ENCODE results near the gene OR6X1. TPM values are rescaled to one million over a fixed set of nuclear protein-coding genes. Genes with fewer than 3 reads are reported as not detected.
A peak's percentile ranks its signal among the peaks of the same experiment; 100 is the strongest.

The OR6X1 gene
- total and polyA plus RNA-seq, 2 of the 8 experiments (the other 6 are each of a cell fraction or from before 2014, with no cell fraction given), result not detected

DNA sequence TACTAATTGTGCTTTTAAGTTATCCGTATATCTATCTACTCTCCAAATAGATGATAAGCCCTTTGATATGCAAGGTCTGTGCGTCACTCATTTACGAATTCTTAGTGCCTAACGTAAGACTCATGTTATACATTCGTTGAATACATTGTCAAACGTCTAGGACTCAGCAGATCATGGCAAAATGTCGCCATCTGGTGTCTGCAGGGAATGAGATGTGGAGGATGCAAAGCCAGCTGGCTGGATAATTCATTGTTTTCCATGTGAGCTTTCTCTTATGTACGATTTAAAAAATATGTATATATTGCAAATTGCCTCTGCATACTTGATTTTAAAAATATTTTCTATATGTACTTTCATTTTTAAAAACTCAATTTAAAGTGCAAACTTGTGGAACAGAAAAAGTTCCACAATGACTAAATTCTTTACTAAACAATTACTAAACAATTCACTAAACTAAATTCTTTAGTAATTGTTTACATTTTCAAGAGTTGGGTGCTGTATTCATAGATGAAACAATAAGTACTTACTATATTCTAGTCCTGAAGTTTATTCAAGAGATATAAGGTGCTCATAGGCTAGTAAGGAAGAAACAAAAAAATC is 46.6 kb downstream of the OR6X1 start:
- POLR2A ChIA-PET (ENCODE audit: partially characterized antibody), result interaction anchor here (0.8 to 1.3 kb wide), 2 partner anchors 66 to 1821 kb away, joined by 3 read pairs; no protein-coding TSS in a partner anchor

More for the DNA sequence above, 46.6 kb downstream of the OR6X1 start:
- Histone ChIP-seq H3K79me1 (ENCODE audit: low read depth, low read length) (no peaks in the 10 kb centered on the region), H2BK12ac (ENCODE audit: low read depth, low read length) (no peak overlapping the region), H3K14ac (ENCODE audit: insufficient read length) (no peak overlapping the region), H3K18ac (ENCODE audit: extremely low read depth, low read length) (no peak overlapping the region), H3K36me3 (ENCODE audit: control insufficient read depth in 2 of 4, insufficient read depth in 4 of 4, low read length in 3 of 4) (no peaks in the 10 kb centered on the region), H3K4me2 (ENCODE audit: insufficient read depth in 1 of 2, low read depth in 2 of 2, low read length in 2 of 2) (no peak overlapping the region), H3K27ac (ENCODE audit: low read depth, low read length) (no peak overlapping the region), H4K8ac (ENCODE audit: extremely low read depth, insufficient read depth, low read length) (no peak overlapping the region), H3K27me3 (replicated peaks in 1 of 4; ENCODE audit: control insufficient read depth in 3 of 4, extremely low read depth in 1 of 4, insufficient read depth in 3 of 4, low read length in 3 of 4) (no peaks in the 10 kb centered on the region), H3K23ac (ENCODE audit: insufficient read length) (no peak overlapping the region), H3K79me2 (ENCODE audit: control insufficient read depth in 1 of 2, insufficient read depth in 2 of 2, low read length in 2 of 2) (no peaks in the 10 kb centered on the region), H4K5ac (ENCODE audit: insufficient read length, low read depth, low read length) (no peak overlapping the region), H2AFZ (ENCODE audit: low read length) (no peak overlapping the region), H2BK15ac (ENCODE audit: low read length) (no peak overlapping the region), H2BK120ac (replicated peaks; ENCODE audit: low read depth, low read length) (no peak overlapping the region), H3K23me2 (ENCODE audit: low read depth, low read length) (no peaks in the 10 kb centered on the region), H4K20me1 (replicated peaks in 1 of 2; ENCODE audit: control insufficient read depth in 1 of 2, insufficient read depth in 2 of 2, low read length in 2 of 2) (no peaks in the 10 kb centered on the region), H3K9ac (replicated peaks in 1 of 4; ENCODE audit: extremely low read depth in 1 of 4, low read depth in 3 of 4, low read length in 3 of 4) (no peak overlapping the region), H3K9me3 (ENCODE audit: insufficient read depth in 2 of 2, low read depth in 1 of 2, low read length in 1 of 2) (no peaks in the 10 kb centered on the region), H2BK5ac (ENCODE audit: low read depth, low read length) (no peak overlapping the region), H3K4me1 (replicated peaks in 1 of 4; ENCODE audit: control insufficient read depth in 3 of 4, insufficient read depth in 4 of 4, low read length in 3 of 4) (peaks cover 0 to 4% (median 0%) of the 10 kb centered on the region in 4 experiments; a peak in 2 of 7 replicates), H2AK5ac (ENCODE audit: low read depth, low read length) (no peak overlapping the region), H2BK20ac (ENCODE audit: low read length) (no peak overlapping the region), H4K91ac (replicated peaks; ENCODE audit: insufficient read length, low read length) (no peak overlapping the region), H3K4me3 (ENCODE audit: extremely low read depth in 1 of 4, insufficient read depth in 2 of 4, low read depth in 3 of 4, low read length in 4 of 4) (no peak overlapping the region), H3K4ac (replicated peaks; ENCODE audit: insufficient read length, low read depth, low read length) (no peak overlapping the region), H3K56ac (replicated peaks; ENCODE audit: insufficient read length, low read depth, low read length) (no peak overlapping the region)
- WGBS, 2 experiments (ENCODE audit: extremely low coverage in 1 of 2, insufficient coverage in 1 of 2, insufficient read length in 1 of 2, insufficient replicate concordance in 2 of 2, low coverage in 1 of 2, low lambda C conversion rate in 2 of 2, missing lambda C conversion rate in 1 of 2), result 23% methylated on average over 8 of the region's 8 CpGs; no CpG with 5 or more reads in 1 of the 2 experiments
- CTCF ChIA-PET (ENCODE audit: partially characterized antibody), result interaction anchor here (0.6 to 11.6 kb wide), 38 partner anchors 8 to 623 kb away, joined by 3 to 301 read pairs (median 4); partner anchors contain the start of gene SCN3B
- TF ChIP-seq BRCA1 (IDR thresholded peaks at IDR 0.05; ENCODE audit: low read depth, low read length), result no peak
- TF ChIP-seq KDM4A (IDR thresholded peaks at IDR 0.05; ENCODE audit: low read depth, low read length, severe bottlenecking), result no peak
- no peak for TF ChIP-seq TEAD4 (IDR thresholded peaks at IDR 0.05; ENCODE audit: low read depth, low read length)
- TF ChIP-seq, protein P1, sequence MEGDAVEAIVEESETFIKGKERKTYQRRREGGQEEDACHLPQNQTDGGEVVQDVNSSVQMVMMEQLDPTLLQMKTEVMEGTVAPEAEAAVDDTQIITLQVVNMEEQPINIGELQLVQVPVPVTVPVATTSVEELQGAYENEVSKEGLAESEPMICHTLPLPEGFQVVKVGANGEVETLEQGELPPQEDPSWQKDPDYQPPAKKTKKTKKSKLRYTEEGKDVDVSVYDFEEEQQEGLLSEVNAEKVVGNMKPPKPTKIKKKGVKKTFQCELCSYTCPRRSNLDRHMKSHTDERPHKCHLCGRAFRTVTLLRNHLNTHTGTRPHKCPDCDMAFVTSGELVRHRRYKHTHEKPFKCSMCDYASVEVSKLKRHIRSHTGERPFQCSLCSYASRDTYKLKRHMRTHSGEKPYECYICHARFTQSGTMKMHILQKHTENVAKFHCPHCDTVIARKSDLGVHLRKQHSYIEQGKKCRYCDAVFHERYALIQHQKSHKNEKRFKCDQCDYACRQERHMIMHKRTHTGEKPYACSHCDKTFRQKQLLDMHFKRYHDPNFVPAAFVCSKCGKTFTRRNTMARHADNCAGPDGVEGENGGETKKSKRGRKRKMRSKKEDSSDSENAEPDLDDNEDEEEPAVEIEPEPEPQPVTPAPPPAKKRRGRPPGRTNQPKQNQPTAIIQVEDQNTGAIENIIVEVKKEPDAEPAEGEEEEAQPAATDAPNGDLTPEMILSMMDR (IDR thresholded peaks at IDR 0.05; ENCODE audit: control extremely low read depth in 1 of 3, insufficient read depth in 1 of 3, low read depth in 1 of 3, low read length in 3 of 3), result peak; percentile 58 to 83 (median 81)
- no peak for TF ChIP-seq SAP30 (IDR thresholded peaks at IDR 0.05; ENCODE audit: insufficient read depth, insufficient replicate concordance, low read length)
- peak; percentile 86 to 90 for TF ChIP-seq RAD21 (IDR thresholded peaks at IDR 0.05 in 1 of 2, conservative IDR thresholded peaks at IDR 0.05 in 1 of 2; ENCODE audit: low read depth in 2 of 2, low read length in 2 of 2)
- DNase-seq (ENCODE audit: low read depth in 1 of 2, low spot score in 2 of 2) (peak; percentile 15 to 71), FAIRE-seq (peak; percentile 92)
